A673 (cell line): ENCODE results near the gene HMX1.

ENCODE experiments used
- EZH2 ChIP-seq: fragments of 200-600 bp; sonication (generic); IDR thresholded peaks from 2 replicates; pipeline ENCODE4 v1.6.1; 2017; ENCODE audit warnings: borderline replicate concordance, low read depth, mild to moderate bottlenecking, mixed read lengths, antibody characterized with exemption, low read length; ENCODE audit not compliant: poor library complexity, severe bottlenecking
- TF ChIP-seq, protein P1 (sequence below): fragments of 300-800, 200-600 bp; sonication (generic); conservative IDR thresholded peaks from 2 replicates; pipeline ENCODE4 v1.5.1; 2017; ENCODE audit warnings: low read depth, mild to moderate bottlenecking, antibody characterized with exemption, low read length, moderate library complexity, mixed read lengths

DNA sequence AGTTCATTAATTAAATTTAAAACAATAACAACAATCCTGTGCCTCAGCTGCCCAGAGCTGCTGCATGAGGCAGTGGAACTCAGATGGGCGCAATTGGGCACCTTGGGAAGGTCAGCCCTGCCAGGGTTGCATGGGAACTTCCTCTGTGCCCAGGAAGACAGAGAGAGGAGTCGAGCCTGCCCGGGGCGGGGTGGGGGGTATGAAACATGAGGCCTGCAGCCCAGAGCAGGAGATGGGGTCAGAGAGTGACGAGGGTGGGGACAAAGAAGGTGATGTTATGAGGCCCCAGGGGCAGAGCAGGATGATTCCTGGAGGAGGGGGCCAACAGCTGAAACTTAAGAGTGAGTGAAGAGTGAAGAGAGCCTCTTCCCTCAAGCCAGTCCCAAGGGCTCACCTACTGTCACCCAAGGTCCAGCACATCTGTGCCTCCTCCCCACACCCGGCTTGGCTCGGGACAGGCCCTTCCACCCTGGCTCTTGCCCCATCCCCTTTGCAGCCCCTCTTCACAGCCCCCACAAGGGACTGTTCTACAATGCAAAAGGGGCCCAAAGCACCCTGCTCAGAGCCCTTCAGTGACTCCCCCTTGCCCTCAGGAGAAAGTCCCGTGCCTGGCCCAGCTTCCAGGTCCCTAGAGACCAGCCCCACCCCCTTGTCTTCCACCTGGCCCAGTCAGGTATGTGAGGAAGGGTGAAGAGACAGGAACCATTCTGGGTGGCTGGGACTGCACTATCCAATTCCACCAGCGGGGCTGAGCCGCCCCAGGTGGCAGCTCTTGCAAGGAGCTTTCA is 31.4 kb downstream of the HMX1 start:
- TF ChIP-seq, protein P1, sequence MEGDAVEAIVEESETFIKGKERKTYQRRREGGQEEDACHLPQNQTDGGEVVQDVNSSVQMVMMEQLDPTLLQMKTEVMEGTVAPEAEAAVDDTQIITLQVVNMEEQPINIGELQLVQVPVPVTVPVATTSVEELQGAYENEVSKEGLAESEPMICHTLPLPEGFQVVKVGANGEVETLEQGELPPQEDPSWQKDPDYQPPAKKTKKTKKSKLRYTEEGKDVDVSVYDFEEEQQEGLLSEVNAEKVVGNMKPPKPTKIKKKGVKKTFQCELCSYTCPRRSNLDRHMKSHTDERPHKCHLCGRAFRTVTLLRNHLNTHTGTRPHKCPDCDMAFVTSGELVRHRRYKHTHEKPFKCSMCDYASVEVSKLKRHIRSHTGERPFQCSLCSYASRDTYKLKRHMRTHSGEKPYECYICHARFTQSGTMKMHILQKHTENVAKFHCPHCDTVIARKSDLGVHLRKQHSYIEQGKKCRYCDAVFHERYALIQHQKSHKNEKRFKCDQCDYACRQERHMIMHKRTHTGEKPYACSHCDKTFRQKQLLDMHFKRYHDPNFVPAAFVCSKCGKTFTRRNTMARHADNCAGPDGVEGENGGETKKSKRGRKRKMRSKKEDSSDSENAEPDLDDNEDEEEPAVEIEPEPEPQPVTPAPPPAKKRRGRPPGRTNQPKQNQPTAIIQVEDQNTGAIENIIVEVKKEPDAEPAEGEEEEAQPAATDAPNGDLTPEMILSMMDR = no peak
- TF ChIP-seq EZH2 = no peak
